Stomach (tissue), 9 donors: ENCODE results near the gene MIOS. TPM values are rescaled to one million over a fixed set of nuclear protein-coding genes. Genes with fewer than 3 reads are reported as not detected.

Source experiments
- DNase-seq, 2 donors: peaks; one replicate each; pipeline versions ENCODE4 v3.0.0 to v3.0.0-alpha.2; 2013 to 2019
- H3K27ac ChIP-seq, 5 donors: fragments of 200-600 bp in 4 of 5; sonication (generic) in 4 of 5; one replicate each; pipeline ENCODE4 v1.5.1; 2013 to 2019; ENCODE audit warnings: mild to moderate bottlenecking in 1 of 5, moderate library complexity in 1 of 5
- H3K27me3 ChIP-seq, 3 donors: fragments of 200-600 bp; sonication (generic); one replicate each; pipeline ENCODE4 v1.5.1; 2017 to 2019; ENCODE audit warnings: mixed run types in 1 of 3
- H3K36me3 ChIP-seq, 4 donors: fragments of 200-600 bp; sonication (generic); 1 replicate in 3 of 4; 2 replicates in 1 of 4; pipeline ENCODE4 v1.5.1; 2016 to 2019
- H3K4me1 ChIP-seq, 4 donors: fragments of 200-600 bp; sonication (generic); one replicate each; pipeline ENCODE4 v1.5.1; 2016 to 2019
- H3K4me3 ChIP-seq, 4 donors: fragments of 200-600 bp; sonication (generic) in 3 of 4; one replicate each; pipeline ENCODE4 v1.5.1; 2016 to 2019; ENCODE audit warnings: mild to moderate bottlenecking in 1 of 4
- H3K9me3 ChIP-seq, 4 donors: fragments of 200-600 bp; sonication (generic); one replicate each; pipeline ENCODE4 v1.5.1; 2016 to 2019
- CTCF ChIP-seq, 7 experiments: fragments of 450-650 bp in 4 of 7; fragments of 200-600 bp in 3 of 7; sonication (generic) in 3 of 7; IDR thresholded peaks; one replicate each; pipeline ENCODE4 v1.5.1; 2016 to 2019; ENCODE audit warnings: antibody characterized with exemption in 7 of 7, control low read depth in 2 of 7, mild to moderate bottlenecking in 1 of 7
- EP300 ChIP-seq: sonication (generic); formaldehyde crosslinking; IDR thresholded peaks from one replicate; pipeline ENCODE4 v1.6.1; 2017; ENCODE audit warnings: antibody characterized with exemption
- POLR2A ChIP-seq, 4 donors: fragments of 450-650 bp; IDR thresholded peaks; one replicate each; pipeline ENCODE4 v1.6.1; 2016; ENCODE audit warnings: antibody characterized with exemption in 4 of 4, control low read depth in 2 of 4, mild to moderate bottlenecking in 1 of 4, moderate library complexity in 1 of 4
- POLR2AphosphoS5 ChIP-seq, 3 donors: sonication (generic); formaldehyde crosslinking; IDR thresholded peaks; one replicate each; pipeline ENCODE4 v1.6.1; 2016; ENCODE audit warnings: antibody characterized with exemption in 3 of 3
- WGBS, 5 donors: extraction: QIAGEN DNeasy Blood & Tissue Kit in 3 of 5; methylation state at CpG; one replicate each; pipeline versions ENCODE4 v1.1.5 to v1.1.7; 2013 to 2018; 5-methylcytosine and 5-hydroxymethylcytosine counted together
- intact Hi-C: fragments of 100-400 bp; cut with DNase I; formaldehyde crosslinking; loops from one replicate; pipeline ENCODE4 v1.15.1; 2023; ENCODE audit warnings: low total_unique reads
- polyA plus RNA-seq, 3 donors: library from polyadenylated mRNA; stranded (reverse); fragments of 200-250 nt; gene quantifications; one replicate each; pipeline ENCODE4 v1.2.3, GENCODE V29; 2013
- total RNA-seq, 5 donors: library from RNA; depleted of rRNA; stranded (reverse); fragments of >200 nt; gene quantifications; one replicate each; pipeline versions ENCODE4 v1.1.0 to v1.2.3, GENCODE V29; 2014 to 2016
- donor health status: healthy with polysubstance abuse.
- donor health status: Bipolar disorder and iron deficiency.
- donor health status: healthy.

Gene MIOS
- total and polyA plus RNA-seq, 8 donors: 10.7 to 82.9 (median 30.6) TPM

DNA sequence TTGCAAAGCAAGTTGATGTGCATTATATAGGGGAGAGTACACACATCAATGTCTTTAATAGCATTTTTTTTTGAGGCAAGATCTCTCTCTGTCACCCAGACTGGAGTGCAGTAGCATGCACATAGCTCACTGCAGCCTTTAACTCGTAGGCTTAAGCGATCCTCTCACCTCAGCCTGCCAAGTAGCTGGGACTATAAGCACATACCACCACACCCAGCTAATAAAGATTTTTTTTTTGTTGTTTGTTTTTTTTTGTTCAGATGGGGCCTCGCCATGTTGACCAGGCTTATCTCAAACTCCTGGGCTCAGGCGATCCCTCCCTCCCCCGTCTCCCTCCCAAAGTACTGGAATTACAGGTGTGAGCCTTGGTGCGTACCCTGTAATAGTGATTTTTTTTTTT, 75.4 kb downstream of the MIOS start:
- Histone ChIP-seq H3K36me3 (peaks cover 0 to 4% (median 2%) of the 10 kb centered on the region in 4 donors), H3K27me3 (no peaks in the 10 kb centered on the region), H3K27ac (peak overlapping the region; percentile 37 to 96 (median 95)), H3K4me1 (peaks cover 11 to 33% (median 28%) of the 10 kb centered on the region in 4 donors), H3K4me3 (peak overlapping the region; percentile 71 to 84 (median 77)), H3K9me3 (no peaks in the 10 kb centered on the region)
- TF ChIP-seq POLR2AphosphoS5 (IDR thresholded peaks at IDR 0.05): peak in 2 of 3 donors; percentile 73 to 79
- no peak for TF ChIP-seq CTCF (IDR thresholded peaks at IDR 0.05)
- intact Hi-C loops: no loop called here
- 35 to 71% (median 42%) methylated on average over 6 of the region's 6 CpGs for WGBS, 5 donors
- DNase-seq: peak; percentile 75 to 81

GRCh38 chr7:7647495-7648036, 80.9 kb downstream of the MIOS start:
- Histone ChIP-seq H3K27ac (no peak overlapping the region), H3K4me1 (peaks cover 0 to 44% (median 11%) of the 10 kb centered on the region in 4 donors), H3K4me3 (no peak overlapping the region), H3K36me3 (no peaks in the 10 kb centered on the region), H3K27me3 (no peaks in the 10 kb centered on the region), H3K9me3 (no peaks in the 10 kb centered on the region)
- DNase-seq: no peak
- intact Hi-C loops: no loop called here
- 64 to 81% (median 78%) methylated on average over 5 to 6 of the region's 6 CpGs for WGBS, 5 donors
- no peak for TF ChIP-seq EP300
- TF ChIP-seq POLR2AphosphoS5 (IDR thresholded peaks at IDR 0.05): no peak
- no peak for TF ChIP-seq POLR2A (IDR thresholded peaks at IDR 0.05)
- TF ChIP-seq CTCF (IDR thresholded peaks at IDR 0.05): no peak

DNA sequence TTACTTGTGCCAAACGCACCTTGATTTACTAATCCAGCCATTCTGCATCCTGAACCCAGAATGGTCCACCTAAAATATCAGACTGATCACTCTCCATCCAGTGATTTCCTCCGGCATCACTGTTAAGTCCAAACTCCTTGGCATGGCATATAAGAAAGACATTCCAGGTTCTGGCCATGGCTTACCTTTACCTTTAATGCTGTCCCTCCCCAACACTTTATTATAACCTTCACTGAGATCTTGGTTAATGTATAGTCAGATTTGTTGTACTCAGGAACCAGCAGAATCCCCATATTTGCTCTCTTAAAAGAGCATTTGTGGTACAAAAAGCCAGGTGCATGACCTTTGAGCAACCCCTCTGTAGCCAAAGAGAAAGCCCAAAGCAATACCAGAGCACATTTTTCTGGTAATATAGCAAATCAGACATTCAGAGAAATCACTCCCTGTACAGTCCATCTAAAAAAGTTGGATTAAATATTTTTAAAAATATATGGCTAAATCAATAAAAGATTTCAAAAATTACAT, 84.1 kb downstream of the MIOS start:
- H3K9me3 ChIP-seq: no peaks in the 10 kb centered on the region
- no peak for TF ChIP-seq POLR2A (IDR thresholded peaks at IDR 0.05)
- TF ChIP-seq CTCF (IDR thresholded peaks at IDR 0.05): no peak
- no peak for TF ChIP-seq EP300
- TF ChIP-seq POLR2AphosphoS5 (IDR thresholded peaks at IDR 0.05): no peak
- H3K36me3 ChIP-seq: no peaks in the 10 kb centered on the region
- WGBS, 5 donors: 65 to 94% (median 91%) methylated on average over 2 of the region's 2 CpGs
- peaks cover 0 to 52% (median 7%) of the 10 kb centered on the region in 4 donors for H3K4me1 ChIP-seq
- no peak for DNase-seq
- intact Hi-C loops: no loop called here
- H3K4me3 ChIP-seq: no peak overlapping the region
- H3K27me3 ChIP-seq: no peaks in the 10 kb centered on the region
- H3K27ac ChIP-seq: no peak overlapping the region

DNA sequence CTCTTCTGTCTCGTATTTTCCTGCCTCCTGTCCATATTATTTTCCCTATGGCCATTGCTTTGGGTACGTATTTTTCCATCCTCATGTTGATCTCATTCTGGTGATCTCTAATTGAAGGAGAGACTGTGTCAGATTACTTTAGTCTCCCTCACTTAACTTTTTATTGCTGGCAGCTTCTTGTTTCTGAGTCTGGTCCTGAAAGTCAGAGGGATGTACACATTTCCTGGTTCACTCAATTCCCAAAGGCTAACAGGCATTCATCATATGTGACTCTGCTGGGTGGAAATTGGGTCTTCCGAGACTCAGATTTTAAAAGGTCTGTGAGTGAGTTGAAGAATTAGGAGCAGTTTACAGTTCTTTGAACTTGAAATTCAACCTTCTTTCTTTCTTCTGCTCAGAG, 84.8 kb downstream of the MIOS start:
- TF ChIP-seq CTCF (IDR thresholded peaks at IDR 0.05): no peak
- no peak for TF ChIP-seq EP300
- no peak for TF ChIP-seq POLR2AphosphoS5 (IDR thresholded peaks at IDR 0.05)
- TF ChIP-seq POLR2A (IDR thresholded peaks at IDR 0.05): no peak
- DNase-seq: no peak
- WGBS, 5 donors: 50 to 88% (median 74%) methylated on average over 3 of the region's 3 CpGs

More for the DNA sequence above, 84.8 kb downstream of the MIOS start:
- Histone ChIP-seq H3K4me3 (no peak overlapping the region), H3K36me3 (no peaks in the 10 kb centered on the region), H3K27me3 (no peaks in the 10 kb centered on the region), H3K27ac (no peak overlapping the region), H3K9me3 (no peaks in the 10 kb centered on the region), H3K4me1 (peaks cover 0 to 52% (median 7%) of the 10 kb centered on the region in 4 donors)
- intact Hi-C loops: no loop called here
